ENCODE measurements around the gene CDT1. TPM values are rescaled to one million over a fixed set of nuclear protein-coding genes. Genes with fewer than 3 reads are reported as not detected.

The CDT1 gene
- total RNA-seq, 1 experiment from 2014 or later = 160 TPM

- DNase-seq (ENCODE audit: low read depth, low spot score) = no peak
- POLR2A ChIA-PET = no interaction called here
- Histone ChIP-seq H3K9me3 (ENCODE audit: control insufficient read depth in 1 of 2, insufficient read depth in 1 of 2, low read depth in 1 of 2, low read length in 2 of 2) (no peaks in the 10 kb centered on the region), H3K27me3 (ENCODE audit: insufficient read depth, low read length) (no peaks in the 10 kb centered on the region), H3K27ac (ENCODE audit: low read depth, low read length) (no peak overlapping the region), H3K9me2 (ENCODE audit: insufficient read depth) (no peaks in the 10 kb centered on the region), H4K20me1 (ENCODE audit: insufficient read depth) (peaks cover 16% of the 10 kb centered on the region; the same call in 1 of the 2 replicates), H3K4me2 (ENCODE audit: low read length) (no peak overlapping the region), H3K36me3 (ENCODE audit: control insufficient read depth in 1 of 2, insufficient read depth in 2 of 2, low read length in 2 of 2) (peaks cover 2 to 13% of the 10 kb centered on the region in 2 experiments; a peak in 1 of 4 replicates), H3K4me3 (replicated peaks in 1 of 2; ENCODE audit: low read depth in 1 of 2, low read length in 2 of 2) (no peak overlapping the region), H3K79me2 (ENCODE audit: insufficient read depth, low read length) (peaks cover 98% of the 10 kb centered on the region), H3K9ac (ENCODE audit: low read length) (no peak overlapping the region), H2AFZ (ENCODE audit: low read depth, low read length, poor library complexity, severe bottlenecking) (no peak overlapping the region), H3K4me1 (ENCODE audit: control insufficient read depth in 1 of 2, insufficient read depth in 2 of 2, low read length in 2 of 2) (peaks cover 8 to 47% of the 10 kb centered on the region in 2 experiments; a peak in 3 of 4 replicates)
- CTCF ChIA-PET = interaction anchor here (1.0 to 1.8 kb wide), 2 partner anchors 13 to 22 kb away, joined by 3 to 6 read pairs; no protein-coding TSS in a partner anchor
- intact Hi-C loops (cut with micrococcal nuclease) = no loop called here
- RAD21 ChIA-PET (ENCODE audit: low non-redundant PET in 1 of 2, low total read pairs in 2 of 2, uncharacterized antibody in 2 of 2, unreplicated experiment in 2 of 2) = no interaction called here
- BruUV-seq (replicated peaks) = no TSS peak
- TF ChIP-seq JUND (IDR thresholded peaks at IDR 0.05) = no peak
- TF ChIP-seq EZH2phosphoT487 (IDR thresholded peaks at IDR 0.05; ENCODE audit: borderline replicate concordance) = no peak
- TF ChIP-seq ATF3 (IDR thresholded peaks at IDR 0.05) = no peak
- no peak for TF ChIP-seq CTCF (IDR thresholded peaks at IDR 0.05 in 2 of 3, conservative IDR thresholded peaks at IDR 0.05 in 1 of 3; ENCODE audit: borderline replicate concordance in 1 of 3, insufficient read depth in 1 of 3, low read depth in 2 of 3, low read length in 2 of 3)
- no peak for TF ChIP-seq SIN3A (IDR thresholded peaks at IDR 0.05; ENCODE audit: low read depth)
- no peak for TF ChIP-seq CEBPB (IDR thresholded peaks at IDR 0.05; ENCODE audit: low read depth)
- TF ChIP-seq ZBTB33 (IDR thresholded peaks at IDR 0.05; ENCODE audit: extremely low read depth, insufficient replicate concordance, low read length) = no peak
- TF ChIP-seq CBX3 (IDR thresholded peaks at IDR 0.05; ENCODE audit: low read depth) = no peak
- TF ChIP-seq RAD21 (IDR thresholded peaks at IDR 0.05; ENCODE audit: low read depth) = no peak
- TF ChIP-seq POLR2AphosphoS5 (IDR thresholded peaks at IDR 0.05; ENCODE audit: low read depth, low read length) = no peak
- ATAC-seq = no peak
Measured at GRCh38 chr16:88759245-88759975, 44.2 kb upstream of the CDT1 start.
